HepG2 (cell line): ENCODE measurements around the gene ADPRM. TPM values are rescaled to one million over a fixed set of nuclear protein-coding genes. Genes with fewer than 3 reads are reported as not detected.

Source experiments
- AFF4 ChIP-seq: sonication (generic); formaldehyde crosslinking; IDR thresholded peaks from 2 replicates; pipeline ENCODE4 v1.4.0; 2020; ENCODE audit warnings: missing genetic modification reagents
- DBP ChIP-seq: sonication (generic); formaldehyde crosslinking; IDR thresholded peaks from 2 replicates; pipeline ENCODE4 v1.4.0; 2020; ENCODE audit warnings: missing genetic modification reagents; ENCODE audit errors: not compliant biosample characterization
- DNMT3B ChIP-seq: conservative IDR thresholded peaks from 2 replicates; pipeline ENCODE4 v1.6.1; 2016; ENCODE audit warnings: missing biosample characterization, control low read depth
- KDM3A ChIP-seq: IDR thresholded peaks from 2 replicates; pipeline ENCODE4 v1.6.1; 2018; ENCODE audit warnings: low read depth, missing compliant biosample characterization
- KLF15 ChIP-seq: sonication (generic); formaldehyde crosslinking; IDR thresholded peaks from 2 replicates; pipeline ENCODE4 v1.8.1; 2023; ENCODE audit warnings: borderline replicate concordance, mild to moderate bottlenecking, inconsistent platforms, missing genetic modification reagents, mixed read lengths
- MED8 ChIP-seq: sonication (generic); formaldehyde crosslinking; IDR thresholded peaks from 2 replicates; pipeline ENCODE4 v1.8.1; 2023; ENCODE audit warnings: mild to moderate bottlenecking, missing genetic modification reagents; ENCODE audit not compliant: insufficient replicate concordance
- POLR2AphosphoS5 ChIP-seq: IDR thresholded peaks from 2 replicates; pipeline ENCODE4 v1.6.1; 2012; ENCODE audit warnings: low read depth, low read length
- SALL2 ChIP-seq: sonication (generic); formaldehyde crosslinking; IDR thresholded peaks from 2 replicates; pipeline ENCODE4 v1.8.1; 2023; ENCODE audit warnings: mild to moderate bottlenecking, missing genetic modification reagents, inconsistent platforms
- SP5 ChIP-seq: IDR thresholded peaks from 2 replicates; pipeline ENCODE4 v1.6.1; 2016; ENCODE audit warnings: low read depth, borderline replicate concordance
- ZKSCAN8 ChIP-seq: IDR thresholded peaks from 2 replicates; pipeline ENCODE4 v1.6.1; 2016; ENCODE audit warnings: borderline replicate concordance, missing genetic modification reagents, missing compliant biosample characterization
- ZNF329 ChIP-seq: sonication (generic); formaldehyde crosslinking; IDR thresholded peaks from 2 replicates; pipeline ENCODE4 v1.9.0; 2021; ENCODE audit warnings: low read depth, mild to moderate bottlenecking, missing genetic modification reagents
- ZNF350 ChIP-seq: sonication (generic); formaldehyde crosslinking; IDR thresholded peaks from 2 replicates; pipeline ENCODE4 v1.4.0; 2020; ENCODE audit warnings: mild to moderate bottlenecking, low read depth, missing genetic modification reagents, borderline replicate concordance
- ZNF7 ChIP-seq: IDR thresholded peaks from 2 replicates; pipeline ENCODE4 v1.6.1; 2016; ENCODE audit warnings: missing biosample characterization, missing genetic modification reagents
- ZNF781 ChIP-seq: sonication (generic); formaldehyde crosslinking; IDR thresholded peaks from 2 replicates; pipeline ENCODE4 v1.5.1; 2020; ENCODE audit warnings: borderline replicate concordance, mild to moderate bottlenecking, missing genetic modification reagents; ENCODE audit errors: not compliant biosample characterization
- ZSCAN29 ChIP-seq: sonication (generic); formaldehyde crosslinking; conservative IDR thresholded peaks from 2 replicates; pipeline ENCODE4 v1.4.0; 2020; ENCODE audit warnings: mild to moderate bottlenecking, missing genetic modification reagents
- polyA plus RNA-seq, 8 experiments: library from polyadenylated mRNA; depleted of rRNA in 3 of 8; stranded (reverse) in 7 of 8; unstranded in 1 of 8; fragments of >200 nt; fragmentation: Illumina TruSeq in 4 of 8; extraction: Trizol in 4 of 8; gene quantifications; 2 replicates each; pipeline versions ENCODE4 v1.2.1 to v1.2.3, GENCODE V29; 2011 to 2016; ENCODE audit warnings: low read depth in 4 of 8, missing spikeins in 1 of 8, mixed read lengths in 1 of 8; ENCODE audit not compliant: insufficient read depth in 1 of 8
- total RNA-seq, 5 experiments: library from RNA; depleted of rRNA; stranded (reverse); fragments of >200 nt; fragmentation: Illumina TruSeq; extraction: Trizol; gene quantifications; 2 replicates each; pipeline ENCODE4 v1.2.3, GENCODE V29; 2016; ENCODE audit warnings: low read depth in 1 of 5
- TF ChIP-seq, protein P1 (sequence below): sonication (generic); formaldehyde crosslinking; IDR thresholded peaks from 2 replicates; pipeline ENCODE4 v1.4.0; 2020; ENCODE audit warnings: mild to moderate bottlenecking, missing genetic modification reagents

ADPRM gene
- total and polyA plus RNA-seq, 2 of the 13 experiments (the other 11 are each of a cell fraction or from before 2014, with no cell fraction given): 5.6 to 10.8 TPM

GRCh38 chr17:10729334-10730193, 32.2 kb downstream of the ADPRM start, which contains the start of gene TMEM220 (continued):
- TF ChIP-seq AFF4 (CRISPR knock-in tag) (no peak), KDM3A (CRISPR knock-in tag) (peak; percentile 61; the same call in 1 of the 2 replicates), POLR2AphosphoS5 (no peak), ZSCAN29 (CRISPR knock-in tag) (peak; percentile 94), DBP (CRISPR knock-in tag) (no peak), ZNF7 (no peak), KLF15 (CRISPR knock-in tag) (no peak), SP5 (CRISPR knock-in tag) (peak; percentile 27), ZNF350 (peak; percentile 41; the same call in 1 of the 2 replicates), ZKSCAN8 (CRISPR knock-in tag) (0 out of 2 replicates have a peak, but pooled peaks have one; percentile 33), DNMT3B (no peak), ZNF329 (0 out of 2 replicates have a peak, but pooled peaks have one; percentile 69), SALL2 (CRISPR knock-in tag) (peak; percentile 80; the same call in 1 of the 2 replicates), MED8 (CRISPR knock-in tag) (no peak), ZNF781 (no peak)
- TF ChIP-seq, protein P1, sequence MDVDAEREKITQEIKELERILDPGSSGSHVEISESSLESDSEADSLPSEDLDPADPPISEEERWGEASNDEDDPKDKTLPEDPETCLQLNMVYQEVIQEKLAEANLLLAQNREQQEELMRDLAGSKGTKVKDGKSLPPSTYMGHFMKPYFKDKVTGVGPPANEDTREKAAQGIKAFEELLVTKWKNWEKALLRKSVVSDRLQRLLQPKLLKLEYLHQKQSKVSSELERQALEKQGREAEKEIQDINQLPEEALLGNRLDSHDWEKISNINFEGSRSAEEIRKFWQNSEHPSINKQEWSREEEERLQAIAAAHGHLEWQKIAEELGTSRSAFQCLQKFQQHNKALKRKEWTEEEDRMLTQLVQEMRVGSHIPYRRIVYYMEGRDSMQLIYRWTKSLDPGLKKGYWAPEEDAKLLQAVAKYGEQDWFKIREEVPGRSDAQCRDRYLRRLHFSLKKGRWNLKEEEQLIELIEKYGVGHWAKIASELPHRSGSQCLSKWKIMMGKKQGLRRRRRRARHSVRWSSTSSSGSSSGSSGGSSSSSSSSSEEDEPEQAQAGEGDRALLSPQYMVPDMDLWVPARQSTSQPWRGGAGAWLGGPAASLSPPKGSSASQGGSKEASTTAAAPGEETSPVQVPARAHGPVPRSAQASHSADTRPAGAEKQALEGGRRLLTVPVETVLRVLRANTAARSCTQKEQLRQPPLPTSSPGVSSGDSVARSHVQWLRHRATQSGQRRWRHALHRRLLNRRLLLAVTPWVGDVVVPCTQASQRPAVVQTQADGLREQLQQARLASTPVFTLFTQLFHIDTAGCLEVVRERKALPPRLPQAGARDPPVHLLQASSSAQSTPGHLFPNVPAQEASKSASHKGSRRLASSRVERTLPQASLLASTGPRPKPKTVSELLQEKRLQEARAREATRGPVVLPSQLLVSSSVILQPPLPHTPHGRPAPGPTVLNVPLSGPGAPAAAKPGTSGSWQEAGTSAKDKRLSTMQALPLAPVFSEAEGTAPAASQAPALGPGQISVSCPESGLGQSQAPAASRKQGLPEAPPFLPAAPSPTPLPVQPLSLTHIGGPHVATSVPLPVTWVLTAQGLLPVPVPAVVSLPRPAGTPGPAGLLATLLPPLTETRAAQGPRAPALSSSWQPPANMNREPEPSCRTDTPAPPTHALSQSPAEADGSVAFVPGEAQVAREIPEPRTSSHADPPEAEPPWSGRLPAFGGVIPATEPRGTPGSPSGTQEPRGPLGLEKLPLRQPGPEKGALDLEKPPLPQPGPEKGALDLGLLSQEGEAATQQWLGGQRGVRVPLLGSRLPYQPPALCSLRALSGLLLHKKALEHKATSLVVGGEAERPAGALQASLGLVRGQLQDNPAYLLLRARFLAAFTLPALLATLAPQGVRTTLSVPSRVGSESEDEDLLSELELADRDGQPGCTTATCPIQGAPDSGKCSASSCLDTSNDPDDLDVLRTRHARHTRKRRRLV (CRISPR knock-in tag): 0 out of 2 replicates have a peak, but pooled peaks have one; percentile 36
